Left renal cortex interstitium (tissue), 4 donors: ENCODE data around the gene SERPINA5. TPM values are rescaled to one million over a fixed set of nuclear protein-coding genes. Genes with fewer than 3 reads are reported as not detected.
"Not testable (repeated sequence)": the region's sequence is repeated elsewhere in the genome, so short reads cannot be mapped to it uniquely, and the experiment has no call there.

Source experiments
- DNase-seq, 4 donors: peaks; one replicate each; pipeline ENCODE4 v3.0.0-alpha.2; 2013; ENCODE audit warnings: low read depth in 4 of 4, low spot score in 2 of 4, missing footprints in 1 of 4
- polyA plus RNA-seq, 4 donors: library from polyadenylated mRNA; unstranded; fragments of 120-200 nt; gene quantifications; one replicate each; pipeline ENCODE4 v1.2.1, GENCODE V29; 2013; ENCODE audit not compliant: insufficient read length in 4 of 4

Gene SERPINA5
- polyA plus RNA-seq, 4 donors: 9.1 to 17.1 (median 11.8) TPM

DNA sequence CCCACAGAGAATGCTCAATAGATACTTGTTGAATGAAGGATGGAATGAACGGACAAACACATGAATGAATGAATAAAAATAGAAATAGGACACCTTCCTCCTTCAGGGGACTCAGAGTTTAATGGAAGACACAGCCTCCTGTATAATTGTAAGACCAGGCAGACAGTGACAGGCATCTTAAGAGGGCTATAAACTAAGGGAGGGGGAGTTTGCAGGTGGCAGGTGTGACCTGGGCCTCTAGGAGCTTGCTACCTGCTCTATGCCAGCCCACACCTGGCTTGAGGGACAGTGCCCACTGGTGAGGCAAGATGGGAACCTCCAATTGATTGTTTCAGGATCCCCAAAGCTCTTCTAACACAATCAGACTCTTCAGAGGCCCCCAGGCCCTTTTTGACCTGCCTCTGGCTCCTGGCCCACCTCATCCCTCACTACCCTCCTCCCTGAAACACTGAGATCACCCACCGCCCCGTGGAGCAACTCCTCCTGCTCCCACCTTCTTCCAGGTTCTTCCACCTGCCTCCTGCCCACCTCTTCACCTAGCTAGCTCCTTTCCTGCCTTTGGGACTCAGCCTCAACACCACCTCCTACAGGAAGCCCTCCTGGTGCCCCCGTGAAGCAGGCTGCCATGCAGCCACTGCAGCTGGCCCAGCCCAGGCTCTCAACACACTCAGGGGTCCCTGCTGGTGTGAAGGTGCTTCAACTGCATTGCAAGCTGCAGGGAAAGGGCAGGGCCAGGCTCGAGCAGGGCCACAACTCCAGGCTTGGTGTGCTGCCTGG is 40.3 kb downstream of the SERPINA5 start:
- no peak for DNase-seq

GRCh38 chr14:94622653-94623421 is 41.6 kb downstream of the SERPINA5 start:
- no peak for DNase-seq

GRCh38 chr14:94623422-94623809 is 42.2 kb downstream of the SERPINA5 start:
- DNase-seq: no peak

GRCh38 chr14:94623856-94624499 is 42.8 kb downstream of the SERPINA5 start:
- no peak for DNase-seq

DNA sequence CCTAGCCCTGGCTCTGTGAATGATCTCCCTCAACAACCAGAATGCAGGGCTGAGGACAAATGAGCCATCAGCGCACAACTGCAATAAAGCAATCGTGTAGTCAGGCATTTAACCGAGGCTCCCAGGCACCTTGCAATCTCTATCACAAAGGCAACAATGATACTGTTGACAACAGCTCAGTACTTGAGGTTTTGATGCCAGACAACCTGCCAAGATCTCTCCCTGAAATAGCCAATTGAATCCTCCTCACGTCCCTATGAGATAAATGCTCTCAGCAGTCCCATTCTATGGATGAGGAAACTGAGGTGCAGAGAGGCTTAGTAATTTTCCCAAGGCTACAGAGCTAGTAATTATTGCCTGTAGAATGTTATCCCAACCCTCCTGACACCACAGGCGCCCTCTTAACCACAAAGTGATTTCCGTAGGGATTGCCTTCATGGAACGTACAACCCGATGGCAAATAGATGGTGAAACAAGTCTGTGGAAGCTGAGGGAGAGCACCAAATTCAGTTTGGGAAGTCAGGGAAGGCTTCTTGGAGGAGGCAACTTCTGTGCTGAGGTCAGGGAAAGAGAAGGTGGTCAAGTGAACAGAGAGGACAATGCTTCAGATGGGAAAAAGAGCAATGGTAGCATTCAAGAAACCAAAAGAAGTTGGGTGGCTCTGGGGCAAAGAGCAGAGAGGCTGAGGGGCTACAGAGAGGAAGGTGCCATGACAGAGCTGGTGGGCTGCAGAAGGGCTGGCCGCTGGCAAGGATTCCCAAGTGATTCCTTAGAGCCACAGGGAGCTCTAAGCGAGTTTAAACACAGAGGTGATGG is 43.5 kb downstream of the SERPINA5 start:
- DNase-seq: no peak

GRCh38 chr14:94625353-94625635 is 44.1 kb downstream of the SERPINA5 start:
- DNase-seq: no peak

- no peak for DNase-seq
Measured at GRCh38 chr14:94628578-94628977, 47.4 kb downstream of the SERPINA5 start.

DNA sequence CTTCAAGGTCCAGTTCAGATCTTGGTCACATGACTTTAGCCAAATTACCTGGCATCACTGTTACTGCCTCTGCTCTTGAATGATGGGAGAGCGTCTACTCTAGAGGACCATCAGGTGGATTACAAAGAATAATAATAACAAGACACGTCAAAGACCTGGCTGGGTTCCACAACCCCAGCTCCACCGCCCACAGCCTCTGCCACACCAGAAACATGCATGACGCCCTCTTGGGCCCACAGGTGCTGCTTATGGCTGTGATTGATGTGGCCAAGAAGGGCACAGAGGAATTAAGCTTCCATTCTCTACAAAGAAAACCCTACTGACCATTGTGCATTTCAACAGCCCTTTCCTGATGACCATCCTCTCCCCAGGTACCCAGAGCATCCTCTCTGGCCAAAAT is 49.2 kb downstream of the SERPINA5 start:
- no peak for DNase-seq

- DNase-seq: no peak
Measured at GRCh38 chr14:94631050-94631449, 49.8 kb downstream of the SERPINA5 start.

GRCh38 chr14:94631536-94632304 is 50.5 kb downstream of the SERPINA5 start:
- DNase-seq: no peak

GRCh38 chr14:94632305-94632590 is 51.0 kb downstream of the SERPINA5 start:
- no peak for DNase-seq

DNA sequence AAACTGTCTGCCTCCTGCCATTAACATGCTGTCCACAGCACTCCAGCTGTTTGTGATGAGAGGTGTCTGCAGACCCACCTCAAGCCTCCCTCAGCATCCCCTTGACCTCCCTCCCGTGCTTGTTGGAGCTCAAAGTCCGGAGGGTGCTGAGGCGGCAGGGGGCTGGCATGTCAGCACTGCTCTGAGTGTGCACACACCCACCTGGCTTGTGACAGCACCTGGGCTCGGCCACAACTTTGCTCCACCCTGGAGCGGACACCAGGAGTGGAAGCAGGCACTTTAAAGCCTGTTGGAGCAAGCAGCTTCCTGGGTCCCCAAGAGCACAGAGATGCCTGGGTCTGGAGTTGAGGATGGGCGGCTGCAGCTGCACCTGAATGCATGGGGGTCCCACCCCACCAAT is 51.9 kb downstream of the SERPINA5 start:
- DNase-seq: no peak

- no peak for DNase-seq
Measured at GRCh38 chr14:94635154-94635553, 53.9 kb downstream of the SERPINA5 start.

DNA sequence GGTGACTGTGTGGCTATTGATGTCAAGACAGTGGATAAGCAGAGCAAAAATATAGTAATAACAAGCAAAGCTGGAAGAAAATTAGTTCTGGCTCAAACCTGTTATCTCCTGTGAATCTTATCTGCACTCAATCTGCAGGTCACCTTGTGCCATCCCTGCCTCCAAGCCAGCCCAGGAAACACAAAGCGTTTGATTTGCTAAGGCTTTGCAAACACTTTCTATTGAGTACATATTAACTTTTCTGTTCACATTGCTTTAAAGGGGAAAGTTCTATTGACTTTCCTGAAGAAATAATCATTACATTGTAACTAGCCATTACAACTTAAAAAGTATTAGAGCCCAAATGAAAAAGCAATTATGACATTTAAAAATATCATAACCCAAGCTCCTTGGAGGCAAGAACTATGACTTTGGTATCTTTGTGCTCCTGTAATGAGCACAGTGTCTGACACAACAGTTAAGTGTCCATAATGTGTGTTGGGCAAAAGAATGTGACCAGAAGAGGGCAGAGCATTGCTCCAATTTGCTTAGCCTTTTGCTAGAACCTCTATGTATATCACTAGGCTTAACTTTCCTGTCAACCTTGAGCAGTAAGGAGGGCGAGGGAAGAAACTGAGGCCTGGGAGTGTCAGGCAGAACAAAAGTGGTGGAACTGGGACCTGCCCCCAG is 55.7 kb downstream of the SERPINA5 start:
- no peak for DNase-seq

- DNase-seq: not testable (repeated sequence)
Measured at GRCh38 chr14:94637814-94638213, 56.6 kb downstream of the SERPINA5 start.

- peak in 2 of 4 donors; percentile 7 to 20 for DNase-seq
Measured at GRCh38 chr14:94638339-94638738, 57.1 kb downstream of the SERPINA5 start.

DNA sequence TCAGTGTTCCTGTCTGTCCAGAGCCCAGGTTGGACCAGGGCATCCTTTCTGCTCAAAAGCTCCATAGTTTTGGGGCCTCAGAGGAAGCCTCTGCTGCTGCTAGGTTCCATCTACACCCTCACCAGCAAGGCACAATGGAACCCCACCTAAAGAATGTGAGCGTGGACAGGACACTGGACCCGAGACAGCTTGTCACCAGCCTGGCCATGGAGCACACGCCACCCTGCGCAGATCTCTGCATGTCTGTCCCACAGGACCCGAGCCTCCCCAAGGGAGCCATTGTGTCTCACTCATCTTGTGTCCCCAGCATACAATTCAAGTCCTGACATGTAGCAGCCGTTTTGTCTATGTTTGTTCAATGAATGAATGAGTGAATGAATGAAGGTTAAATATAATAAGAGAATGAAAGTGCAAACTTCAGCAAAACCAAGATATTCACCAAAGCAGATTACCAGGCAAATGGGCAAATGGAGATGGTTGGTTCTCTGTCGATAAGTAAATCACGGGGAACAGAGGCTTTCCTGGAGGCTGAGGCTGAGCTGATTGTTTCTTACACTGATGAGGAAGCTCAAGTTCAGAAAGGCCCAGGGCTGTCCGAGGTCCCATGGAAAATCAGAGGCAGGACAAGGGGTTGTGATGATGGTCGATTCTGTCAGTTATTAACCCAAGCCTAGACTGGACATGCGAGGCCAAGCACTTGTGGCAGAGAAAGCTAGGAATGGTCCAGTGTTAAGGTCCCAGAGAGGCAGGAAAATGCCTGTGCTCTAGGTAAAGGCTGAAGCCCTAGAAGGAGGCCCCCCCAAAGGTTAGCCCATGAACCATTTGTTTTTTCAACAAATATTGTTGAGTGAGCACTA is 58.0 kb downstream of the SERPINA5 start:
- DNase-seq: no peak

DNA sequence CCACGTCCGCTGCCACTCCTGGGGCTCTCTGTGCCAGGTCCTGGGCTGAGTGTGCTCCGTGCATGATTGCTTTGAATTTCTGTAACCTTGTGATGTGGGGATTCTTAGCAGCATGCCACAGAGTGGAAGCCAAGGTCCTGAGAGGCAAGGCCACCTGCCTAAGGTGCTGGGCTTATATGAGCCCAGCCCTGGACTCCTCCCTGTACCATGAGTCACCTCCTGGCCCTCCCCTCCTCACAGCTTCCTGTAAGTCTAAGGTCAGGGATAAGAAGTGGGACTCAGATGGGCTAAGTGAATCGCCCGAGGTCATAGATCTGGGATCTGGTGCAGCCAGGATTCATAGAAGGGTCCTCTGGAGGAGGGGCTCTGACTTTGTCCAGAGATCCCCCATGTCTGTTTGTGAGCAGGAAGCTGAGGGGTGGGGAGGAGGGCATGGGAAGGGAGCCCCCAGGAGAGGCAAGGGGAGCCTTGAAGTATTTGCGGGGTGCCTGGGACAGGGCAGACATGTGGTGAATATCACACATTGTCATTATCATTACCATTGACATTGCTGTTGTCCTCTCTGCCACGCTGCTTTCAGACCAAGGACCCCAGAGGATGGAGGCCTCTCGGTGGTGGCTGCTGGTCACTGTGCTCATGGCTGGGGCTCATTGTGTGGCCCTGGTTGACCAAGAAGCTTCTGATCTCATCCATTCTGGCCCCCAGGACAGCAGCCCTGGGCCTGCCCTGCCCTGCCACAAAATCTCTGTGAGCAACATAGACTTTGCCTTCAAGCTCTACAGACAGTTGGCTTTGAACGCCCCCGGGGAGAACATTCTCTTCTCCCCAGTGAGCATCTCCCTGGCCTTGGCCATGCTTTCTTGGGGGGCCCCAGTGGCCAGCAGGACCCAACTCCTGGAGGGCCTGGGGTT is 59.8 kb downstream of the SERPINA5 start:
- no peak for DNase-seq
